Stimulated activated naive CD4-positive, alpha-beta T cell treated with Interleukin-2 at 50 U/mL for 16 hours (primary cell): Measurements from ENCODE around the gene GRIA3.

Experiments used
- DNase-seq: peaks from one replicate; lab custom pipeline; 2025; lab: John Stamatoyannopoulos, UW

GRIA3 gene

DNA sequence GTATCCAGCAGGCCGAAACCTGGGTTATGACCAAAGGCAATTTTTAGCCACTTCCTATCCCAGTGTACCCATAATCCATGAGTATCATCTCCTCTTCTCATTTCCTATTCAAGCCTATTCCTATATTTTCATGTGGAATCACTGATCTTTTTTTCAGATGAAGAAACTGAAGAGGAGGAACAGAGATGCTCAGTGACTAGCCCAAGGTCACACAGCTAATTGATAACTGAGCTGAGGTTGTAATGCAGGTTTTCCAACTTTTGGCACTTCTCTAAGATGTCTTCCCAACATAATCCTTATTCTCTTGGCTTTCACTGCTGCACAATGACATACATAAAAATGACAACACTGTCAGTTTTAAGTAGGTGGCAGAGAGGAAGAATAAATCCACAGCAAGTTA, 15.3 kb downstream of the GRIA3 start:
- no peak for DNase-seq

DNA sequence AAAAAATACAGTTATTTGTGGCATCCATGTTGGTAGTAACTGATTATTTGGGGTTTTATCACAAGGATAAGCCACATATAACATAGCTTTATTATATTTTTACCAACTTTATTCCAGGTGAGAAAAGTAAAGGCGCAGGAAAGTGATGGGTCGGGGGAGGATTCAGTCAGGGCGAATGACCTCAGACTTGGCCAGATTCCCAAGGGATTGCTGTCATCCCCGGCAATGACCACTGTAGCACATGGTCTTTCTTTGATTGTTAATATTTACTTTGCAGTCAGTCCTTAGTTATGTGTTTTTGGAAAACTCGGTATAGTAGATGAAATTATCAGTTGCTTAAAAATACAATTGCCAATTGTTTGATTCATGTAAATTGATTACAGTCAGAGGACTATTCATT, 17.6 kb downstream of the GRIA3 start:
- no peak for DNase-seq

DNA sequence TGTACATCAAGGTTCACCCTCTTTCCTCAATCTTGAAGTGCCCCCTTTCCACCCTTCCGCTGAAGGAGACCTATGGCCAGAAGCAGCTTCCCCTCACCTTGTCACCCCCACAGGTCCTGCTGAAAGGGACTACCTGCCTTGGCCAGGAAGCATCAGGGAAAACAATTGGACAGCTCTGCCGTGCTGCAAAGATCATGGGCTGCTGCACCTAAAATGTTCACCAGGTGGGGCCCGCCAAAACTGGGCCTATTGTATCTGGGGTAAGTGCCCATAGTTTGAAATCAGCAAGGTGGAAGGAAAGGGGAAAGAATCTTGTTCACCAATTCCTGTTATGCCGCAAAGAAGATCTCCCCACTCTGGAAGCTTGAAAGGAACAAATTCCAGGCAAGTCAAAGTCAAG, 18.4 kb downstream of the GRIA3 start:
- no peak for DNase-seq

DNA sequence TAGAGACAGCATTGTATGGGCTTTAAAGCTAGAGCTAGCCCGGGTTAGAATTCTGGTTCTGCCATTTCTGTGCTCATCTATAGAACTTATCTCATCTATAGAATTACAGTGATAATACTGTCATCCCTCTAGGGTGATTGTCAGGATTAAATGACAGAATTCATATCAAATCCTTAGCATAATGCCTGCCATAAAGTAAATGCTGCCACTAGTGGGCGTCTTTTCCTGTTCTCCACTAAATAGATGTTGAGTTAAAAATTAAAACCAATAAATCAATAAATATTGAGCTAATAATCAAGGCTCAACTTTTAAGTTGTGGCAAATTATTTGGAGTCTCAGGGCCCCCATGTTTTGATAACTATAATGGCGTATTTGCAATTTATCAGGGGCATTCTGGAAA, 19.7 kb downstream of the GRIA3 start:
- DNase-seq: no peak

DNA sequence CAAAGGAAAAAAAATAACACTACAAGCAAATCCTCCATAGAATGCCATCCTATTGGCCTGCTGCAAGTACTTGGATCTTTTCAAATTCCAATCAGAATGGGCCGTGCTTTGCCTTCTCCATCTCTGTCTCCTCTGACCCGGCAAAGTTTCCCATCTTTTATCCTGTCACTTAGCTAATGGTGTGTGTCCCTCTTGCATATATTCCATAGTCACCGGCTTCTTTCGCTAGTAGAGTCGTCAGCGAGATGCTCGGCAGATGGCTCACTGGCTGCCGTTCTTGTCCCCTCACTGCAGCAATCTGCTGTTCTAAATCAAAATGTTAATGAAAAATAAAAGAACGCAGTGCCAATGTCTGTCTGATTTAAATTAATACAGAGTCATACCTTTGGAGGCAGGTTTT, 22.1 kb downstream of the GRIA3 start:
- no peak for DNase-seq

DNA sequence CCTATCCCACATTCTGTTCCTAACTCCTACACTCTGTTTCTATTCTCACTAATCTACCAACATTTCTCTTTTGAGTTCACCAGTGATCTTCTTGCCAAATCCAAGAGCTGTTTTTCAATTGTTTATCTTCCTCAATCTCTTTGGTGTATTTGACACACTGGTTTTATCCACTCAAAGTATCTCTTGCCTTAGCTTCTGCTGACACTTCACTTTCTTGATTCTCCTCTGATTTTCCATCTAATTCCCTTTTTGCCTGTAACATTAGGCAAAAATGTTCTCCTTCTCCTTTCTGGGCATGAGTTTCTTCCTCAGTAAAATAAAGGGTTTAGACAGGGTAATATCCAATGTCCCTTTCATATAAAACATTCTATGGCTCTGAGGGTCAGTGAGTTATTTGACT, 26.2 kb downstream of the GRIA3 start:
- DNase-seq: no peak

DNA sequence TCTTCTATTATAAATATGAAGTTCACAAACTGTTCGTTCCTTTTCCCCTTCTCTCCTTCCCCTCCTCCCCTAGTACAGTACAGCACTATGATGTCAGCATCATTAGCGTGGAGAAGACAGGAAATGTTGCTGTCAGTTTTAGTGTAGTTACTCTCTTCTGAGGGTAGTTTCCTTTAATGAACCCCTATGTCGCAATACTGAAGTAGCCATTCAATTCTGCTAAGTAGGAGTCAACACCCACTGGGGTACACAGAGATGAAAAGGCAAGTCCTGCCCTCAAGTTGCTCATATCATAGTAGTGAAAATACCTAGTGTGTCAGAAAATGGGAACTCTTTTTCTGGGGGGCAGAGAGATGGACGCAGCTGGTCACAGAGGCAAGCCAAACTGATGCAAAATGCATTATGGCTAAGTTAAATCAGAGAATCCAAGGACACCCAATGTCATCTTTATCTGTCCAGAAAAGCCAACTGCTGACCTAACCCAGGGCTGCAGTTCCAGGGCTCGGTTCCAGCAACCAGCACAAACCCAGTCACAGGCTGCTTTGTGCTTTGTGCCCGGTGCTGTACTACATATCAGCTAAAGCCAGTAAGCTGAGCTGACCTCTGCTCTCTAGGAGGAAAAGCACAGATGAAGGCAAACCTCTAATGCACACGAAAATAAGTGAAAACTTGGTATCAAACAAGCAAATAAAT, 31.5 kb downstream of the GRIA3 start:
- DNase-seq: no peak

DNA sequence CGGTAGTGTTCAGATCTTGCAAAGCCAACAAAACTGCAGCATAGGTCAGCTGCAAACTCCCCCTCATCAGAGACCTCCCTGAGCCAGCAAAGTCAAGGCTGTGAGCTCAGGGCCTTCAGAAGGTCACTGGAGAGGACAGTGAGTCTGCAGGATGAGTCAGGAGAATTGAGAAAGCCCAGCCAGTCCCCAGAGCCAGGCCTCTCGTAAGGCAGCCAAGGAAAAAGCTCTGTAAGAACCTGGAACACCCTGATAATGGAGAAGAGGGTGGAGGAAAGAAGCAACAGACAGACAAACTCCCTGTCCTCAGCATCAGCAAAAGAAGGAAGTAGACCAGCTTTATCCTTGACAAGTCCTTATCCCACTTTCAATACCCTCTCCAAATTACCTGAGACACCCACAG, 33.0 kb downstream of the GRIA3 start:
- DNase-seq: no peak

DNA sequence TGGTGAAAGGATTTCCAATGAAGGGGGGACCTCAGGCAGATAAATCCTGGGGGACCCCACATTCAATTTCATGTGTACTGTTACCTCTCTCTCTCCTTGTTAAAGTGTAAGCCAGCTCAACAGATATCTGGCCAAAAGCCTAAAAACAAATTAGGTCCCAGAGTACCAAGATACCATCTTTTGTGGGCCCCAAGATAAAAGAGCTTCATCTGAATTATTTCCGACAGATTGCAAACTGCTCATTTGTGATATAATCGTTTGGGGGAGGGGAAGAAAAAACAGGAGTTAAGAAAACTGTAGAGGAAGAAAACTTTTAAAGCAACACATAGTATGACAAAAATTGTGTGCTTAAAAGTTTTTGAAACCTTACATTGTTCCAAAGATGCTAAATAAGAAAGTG, 33.6 kb downstream of the GRIA3 start:
- no peak for DNase-seq

DNA sequence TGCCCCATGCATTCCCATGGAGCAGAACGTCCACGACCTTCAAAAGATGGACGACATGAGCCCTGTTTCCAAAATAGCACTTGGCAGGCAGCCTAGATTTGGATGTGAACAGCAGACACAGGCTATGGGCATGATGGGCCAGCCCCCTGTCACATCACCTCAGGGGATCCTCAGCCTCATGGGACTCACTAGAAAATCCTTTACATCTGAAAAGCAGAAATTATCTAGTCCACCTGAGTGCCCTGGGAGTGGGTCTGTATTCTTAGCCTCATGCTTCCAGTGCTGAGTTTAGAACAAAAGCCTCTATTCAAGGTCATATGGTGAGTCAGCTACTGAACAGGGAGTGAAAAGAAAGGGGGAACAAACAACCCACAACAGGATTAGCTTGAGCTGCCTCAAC, 35.8 kb downstream of the GRIA3 start:
- no peak for DNase-seq

DNA sequence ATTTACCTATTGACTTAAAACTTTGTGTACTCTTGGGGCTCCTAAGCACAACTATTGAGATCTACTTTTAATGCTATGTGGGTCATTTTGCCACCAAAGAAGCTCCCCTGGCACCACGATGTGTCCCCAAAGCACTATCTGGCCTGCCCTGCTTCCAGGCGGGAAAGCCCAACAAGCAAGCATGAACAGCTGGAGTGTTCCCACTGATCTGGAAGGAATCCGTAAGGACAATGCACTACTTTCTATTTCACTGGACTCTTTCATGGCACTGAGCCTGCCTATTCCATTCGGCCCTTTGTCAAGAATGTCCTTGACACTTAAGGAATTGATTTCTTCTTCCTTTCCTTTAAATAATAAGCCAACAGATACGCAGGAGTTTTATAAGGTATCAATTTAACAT, 38.8 kb downstream of the GRIA3 start:
- no peak for DNase-seq

DNA sequence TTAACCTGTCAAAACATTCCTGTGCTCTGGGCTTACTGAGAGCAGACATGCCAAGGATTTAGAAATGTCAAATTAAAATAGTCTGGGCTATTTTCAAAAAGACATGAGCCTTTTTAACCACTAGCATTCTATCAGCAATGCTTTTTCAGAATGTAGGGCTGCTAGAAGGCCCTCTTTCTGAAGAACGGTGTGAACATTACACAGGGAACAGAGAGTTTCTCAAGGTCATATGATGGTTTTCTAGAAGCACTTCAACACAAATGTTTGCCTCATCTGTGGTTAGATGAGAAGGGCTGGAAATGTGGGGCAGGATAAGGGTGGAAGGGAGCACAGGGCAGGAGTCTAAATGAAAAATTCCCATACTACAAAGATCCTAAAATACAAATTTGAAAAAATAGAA, 39.3 kb downstream of the GRIA3 start:
- no peak for DNase-seq

DNA sequence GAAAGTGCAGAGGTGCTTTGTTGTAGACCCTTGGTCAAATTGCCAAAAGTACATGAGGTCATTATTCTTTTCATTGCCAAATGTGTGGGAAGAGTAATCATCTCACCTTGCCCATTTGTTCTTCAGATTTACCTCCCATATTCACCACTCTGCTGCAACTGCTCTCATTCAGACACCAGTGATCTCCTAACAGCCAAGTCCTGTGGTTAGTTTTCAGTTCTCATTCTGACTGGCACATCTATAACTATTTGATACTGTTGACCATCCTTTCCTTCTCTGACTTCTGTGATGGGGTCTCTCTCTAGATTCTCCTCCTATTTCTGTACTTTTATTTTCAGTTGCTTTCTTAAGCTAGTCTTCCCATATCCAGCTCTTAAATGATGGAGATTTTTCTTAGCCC, 39.8 kb downstream of the GRIA3 start:
- DNase-seq: no peak

DNA sequence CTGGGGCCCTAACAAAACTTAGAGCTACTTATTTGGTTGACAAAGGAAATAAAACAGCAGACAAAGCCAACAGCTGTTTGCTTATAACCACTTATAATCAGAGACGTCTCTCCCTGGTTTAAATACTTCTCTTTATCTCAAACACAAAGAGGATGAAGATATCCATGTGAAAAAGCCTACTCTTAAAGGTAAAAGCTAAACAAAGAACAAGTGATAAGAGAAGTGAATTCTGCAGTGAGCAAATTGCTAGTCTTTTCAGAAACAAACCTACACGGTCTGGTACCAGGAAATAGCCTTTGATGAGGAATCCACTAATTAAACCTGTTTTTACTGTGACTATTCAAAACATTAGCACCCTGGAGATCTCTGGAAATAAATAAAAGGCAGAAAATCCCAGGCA, 46.7 kb downstream of the GRIA3 start:
- DNase-seq: no peak

DNA sequence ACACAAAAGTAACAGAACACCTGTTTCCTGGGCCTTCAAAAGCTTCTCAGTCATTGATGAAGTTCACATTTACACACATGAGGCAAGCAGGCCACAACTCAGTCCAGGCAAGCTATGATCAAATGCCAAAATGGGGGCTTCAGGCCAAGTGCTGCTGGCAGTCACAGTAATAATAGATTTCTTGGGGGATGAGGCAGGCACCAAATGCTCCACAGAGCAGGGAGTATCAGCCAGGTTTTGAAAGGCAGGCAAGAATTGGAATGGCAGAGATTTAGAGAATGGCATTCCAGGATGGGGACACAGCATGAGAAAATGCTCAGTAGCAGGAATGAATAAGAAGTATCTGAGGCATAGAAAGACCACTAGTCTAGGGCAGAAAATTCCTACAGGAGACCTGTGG, 52.8 kb downstream of the GRIA3 start:
- DNase-seq: no peak

DNA sequence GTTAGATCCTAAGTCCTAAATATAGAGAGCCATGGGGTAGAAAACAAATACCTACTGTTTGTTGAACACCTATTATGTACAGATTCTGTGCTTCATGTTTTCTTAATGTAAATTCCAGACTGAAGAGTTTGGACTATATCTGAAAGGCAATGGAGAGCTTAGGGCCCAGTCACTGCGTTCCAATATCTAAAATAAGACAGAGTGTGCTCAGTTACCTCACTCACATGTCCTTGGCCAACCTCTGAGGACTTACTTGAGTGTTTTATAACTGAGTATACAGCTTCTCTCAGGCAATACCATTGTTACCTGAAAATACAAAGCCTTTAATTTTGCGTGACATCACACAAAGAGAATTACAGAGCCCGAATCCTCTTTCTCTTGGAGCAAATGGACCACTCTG, 53.2 kb downstream of the GRIA3 start:
- DNase-seq: no peak

DNA sequence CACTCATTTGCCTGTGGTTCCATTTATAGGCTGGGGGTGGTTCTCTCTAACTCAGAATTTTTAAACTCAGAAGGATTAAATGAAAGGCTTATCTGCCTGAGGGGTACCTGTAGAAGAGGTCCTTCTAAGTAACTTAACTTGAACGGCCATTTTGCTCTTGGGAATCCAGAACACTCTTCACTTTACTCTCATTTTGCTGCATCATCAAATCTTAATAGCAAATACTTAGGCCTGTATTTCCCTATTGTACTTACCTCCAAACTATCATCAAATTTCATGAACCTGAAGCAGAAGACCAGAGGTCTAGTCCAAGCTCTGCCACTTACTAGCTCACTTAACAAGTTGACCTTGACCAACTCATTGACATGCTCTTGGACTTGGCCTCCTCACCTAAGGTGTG, 70.4 kb downstream of the GRIA3 start:
- no peak for DNase-seq

DNA sequence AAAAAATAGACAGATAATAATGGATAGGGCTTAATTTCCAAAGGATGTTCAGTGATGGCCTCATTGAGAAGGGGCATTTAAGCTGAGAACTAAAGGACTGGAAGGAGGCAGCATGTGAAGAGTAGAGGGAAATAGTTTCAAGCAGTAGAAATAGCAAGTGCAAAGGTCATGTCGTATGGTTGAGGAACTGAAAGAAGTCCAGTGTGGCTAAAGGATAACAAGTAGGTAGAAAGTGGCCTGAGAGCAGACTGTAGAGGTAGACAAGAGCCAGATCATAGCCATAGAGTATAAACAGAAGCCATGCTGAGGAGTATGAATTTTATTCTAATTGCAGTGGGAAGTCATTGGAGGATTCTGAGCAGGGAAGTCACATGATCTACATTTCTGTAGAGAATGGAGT, 72.3 kb downstream of the GRIA3 start:
- DNase-seq: no peak

DNA sequence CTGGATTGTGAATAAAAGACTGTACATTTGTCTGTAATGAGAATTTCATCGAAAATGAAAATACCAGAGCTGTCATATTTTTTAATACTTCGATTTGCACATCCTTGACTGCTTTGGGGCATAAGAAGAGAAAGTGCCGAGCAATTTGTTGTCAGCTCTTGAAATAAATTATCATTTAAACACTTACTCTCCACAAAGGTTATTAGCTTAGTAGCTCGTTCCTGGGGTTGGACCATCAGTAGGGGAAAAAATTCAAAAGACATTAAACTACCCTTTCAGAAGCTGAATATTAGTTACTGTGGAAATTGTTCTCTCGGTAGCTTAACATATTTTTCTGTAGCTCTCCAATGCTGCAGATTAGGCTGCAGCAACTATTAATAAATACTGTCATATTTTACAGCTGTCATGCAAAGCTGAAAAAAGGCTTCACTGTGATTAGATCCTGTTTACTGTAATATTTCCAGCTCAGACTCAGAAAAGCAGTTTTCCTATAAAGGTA, 76.9 kb downstream of the GRIA3 start:
- no peak for DNase-seq

DNA sequence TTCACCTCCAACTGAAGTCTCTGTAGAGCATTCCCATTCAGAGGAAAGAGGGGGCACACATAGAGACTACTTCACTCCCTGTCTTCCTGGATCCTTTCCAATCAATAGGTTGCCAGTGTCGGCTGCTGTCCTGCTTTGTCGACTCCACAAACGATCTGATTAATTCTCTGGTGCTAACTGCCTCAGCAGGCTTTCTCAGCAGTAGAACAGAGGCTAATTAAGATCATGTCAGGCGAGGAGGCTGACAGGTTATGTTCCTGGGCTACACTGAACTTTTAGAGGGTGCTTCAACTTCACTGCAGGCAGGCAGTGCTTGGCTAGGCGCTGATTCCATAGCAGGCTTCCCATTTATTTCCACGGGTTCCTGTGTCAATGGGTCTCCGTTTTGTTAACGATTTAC, 79.2 kb downstream of the GRIA3 start:
- DNase-seq: no peak

DNA sequence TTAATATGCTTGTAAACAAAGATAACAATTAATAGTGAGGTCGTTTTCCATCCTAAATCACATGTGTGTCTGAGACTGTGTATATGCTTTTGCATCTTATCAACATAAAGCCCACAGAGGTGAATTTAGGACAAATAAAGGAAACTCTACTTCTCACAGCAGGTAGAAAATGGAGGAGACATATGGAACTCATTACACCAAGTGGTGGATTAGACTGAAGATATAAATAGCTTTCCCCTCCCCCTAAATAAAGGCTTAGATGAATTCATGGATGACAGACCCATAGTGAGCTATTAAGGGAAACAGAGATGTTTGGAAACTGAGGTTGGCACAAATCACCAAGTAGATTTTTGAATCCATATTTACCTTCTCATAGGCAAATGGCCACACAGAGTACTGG, 79.7 kb downstream of the GRIA3 start:
- DNase-seq: no peak

DNA sequence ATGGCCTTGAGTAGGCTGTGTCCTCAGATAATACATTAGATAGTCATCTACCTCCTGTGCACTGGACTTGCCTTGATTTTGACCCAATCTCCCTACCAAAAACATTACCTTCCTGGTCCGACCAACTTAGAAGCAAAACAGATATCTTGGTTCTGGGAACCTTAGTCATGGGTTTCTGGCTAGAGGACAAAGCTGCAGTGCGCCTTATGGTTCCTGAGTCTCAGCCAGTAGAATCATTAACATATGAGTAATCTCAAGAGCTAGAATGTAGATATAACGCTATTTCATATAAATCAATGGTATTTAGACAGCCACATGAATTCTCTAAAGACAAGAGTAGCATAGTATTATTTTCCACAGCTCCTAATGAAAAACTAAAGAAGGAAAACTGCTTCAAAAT, 83.1 kb downstream of the GRIA3 start:
- no peak for DNase-seq

DNA sequence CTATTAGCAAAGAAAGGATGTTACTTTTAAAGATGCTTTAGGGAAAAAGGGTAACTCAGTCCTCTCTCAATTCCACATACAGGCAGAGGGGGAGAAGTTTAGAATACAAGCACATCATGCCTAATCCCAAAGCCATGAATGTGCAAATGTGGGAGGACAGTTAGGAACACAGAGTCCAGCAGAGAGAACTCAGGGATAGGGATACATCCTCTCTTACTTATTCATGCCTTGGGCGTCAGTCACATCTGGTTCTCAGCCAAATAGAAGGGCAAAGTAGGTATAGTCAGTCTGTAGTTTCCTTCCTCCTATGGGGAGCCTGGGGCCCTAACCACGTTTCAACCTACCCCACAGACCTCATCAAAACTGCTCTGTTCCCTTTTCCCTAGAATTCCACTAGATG, 87.8 kb downstream of the GRIA3 start:
- no peak for DNase-seq

DNA sequence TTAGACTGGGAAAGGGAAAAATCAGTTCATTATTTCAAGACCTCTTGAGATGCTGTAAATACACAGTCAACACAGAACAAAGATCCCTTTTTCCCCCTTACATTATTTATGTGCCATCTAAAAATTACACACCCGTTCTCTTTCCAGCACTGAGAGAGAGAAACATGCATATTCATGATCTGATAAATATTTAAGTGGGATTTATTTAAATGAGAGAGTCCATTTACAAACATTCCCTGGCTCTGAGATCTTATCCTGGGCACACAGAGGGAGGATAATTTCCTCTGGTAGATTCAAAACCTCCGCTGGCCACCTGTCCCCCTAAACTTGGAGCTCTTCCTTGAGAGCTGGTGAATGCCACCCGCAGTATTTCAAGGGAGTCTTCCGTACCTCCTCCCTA, 88.6 kb downstream of the GRIA3 start:
- no peak for DNase-seq

DNA sequence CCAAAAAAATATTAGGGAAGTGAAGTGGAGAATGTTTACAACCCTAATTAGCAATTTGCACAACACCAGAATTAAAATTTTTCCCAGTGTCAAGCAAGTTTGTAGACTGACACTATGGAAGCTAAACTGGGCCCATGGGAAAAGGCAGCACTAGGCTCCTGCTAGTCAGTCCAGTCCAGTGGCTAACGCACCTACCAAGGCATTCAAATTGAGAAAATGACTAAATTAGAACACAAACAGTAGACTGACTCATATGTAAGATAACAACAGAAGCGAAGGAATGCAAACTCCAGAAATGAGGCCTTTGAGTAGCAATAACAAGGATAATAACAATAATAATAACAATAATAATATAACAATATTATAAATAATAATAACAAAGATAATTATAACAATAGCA, 90.7 kb downstream of the GRIA3 start:
- DNase-seq: no peak
